HepG2 (cell line): Measurements from ENCODE around the gene SPHK1. TPM values are rescaled to one million over a fixed set of nuclear protein-coding genes. Genes with fewer than 3 reads are reported as not detected.

Source experiments
- AGO2 ChIP-seq: fragments of 200-400 bp; formaldehyde crosslinking; optimal IDR thresholded peaks from 2 replicates; pipeline ENCODE3; 2017; ENCODE audit warnings: mild to moderate bottlenecking, low read depth, low read length, moderate library complexity
- ARNTL ChIP-seq: sonication (generic); formaldehyde crosslinking; IDR thresholded peaks from 2 replicates; pipeline ENCODE4 v1.4.0; 2020; ENCODE audit warnings: mild to moderate bottlenecking, missing genetic modification reagents
- BCL6 ChIP-seq: IDR thresholded peaks from 2 replicates; pipeline ENCODE4 v1.6.1; 2016; ENCODE audit warnings: missing genetic modification reagents, missing compliant biosample characterization
- CENPT ChIP-seq: sonication (generic); formaldehyde crosslinking; IDR thresholded peaks from 2 replicates; pipeline ENCODE4 v1.8.0; 2022; ENCODE audit warnings: low read depth, mild to moderate bottlenecking, moderate library complexity, missing genetic modification reagents
- HDAC1 ChIP-seq: sonication (generic); formaldehyde crosslinking; IDR thresholded peaks from 2 replicates; pipeline ENCODE4 v1.5.1; 2020; ENCODE audit warnings: mild to moderate bottlenecking, missing genetic modification reagents
- HNRNPK ChIP-seq: fragments of 200-400 bp; formaldehyde crosslinking; IDR thresholded peaks from 2 replicates; pipeline ENCODE4 v1.6.1; 2018; ENCODE audit warnings: low read length, low read depth, moderate library complexity, mild to moderate bottlenecking; ENCODE audit not compliant: poor library complexity, severe bottlenecking
- NFIC ChIP-seq: IDR thresholded peaks from 2 replicates; pipeline ENCODE4 v1.6.1; 2012; ENCODE audit warnings: mild to moderate bottlenecking, low read length, inconsistent platforms
- PAF1 ChIP-seq: IDR thresholded peaks from 2 replicates; pipeline ENCODE4 v1.6.1; 2016; ENCODE audit warnings: missing genetic modification reagents, missing compliant biosample characterization
- PCBP1 ChIP-seq: fragments of 200-400 bp; formaldehyde crosslinking; IDR thresholded peaks from 2 replicates; pipeline ENCODE4 v1.6.1; 2017; ENCODE audit warnings: mild to moderate bottlenecking, low read depth, low read length, borderline replicate concordance
- RAD21 ChIP-seq: fragments of 450-650 bp; formaldehyde crosslinking; IDR thresholded peaks from 2 replicates; pipeline ENCODE4 v1.5.0; 2020; ENCODE audit warnings: mild to moderate bottlenecking
- SP5 ChIP-seq: IDR thresholded peaks from 2 replicates; pipeline ENCODE4 v1.6.1; 2016; ENCODE audit warnings: low read depth, borderline replicate concordance
- SUZ12 ChIP-seq: fragments of 150-350 bp; IDR thresholded peaks from 2 replicates; pipeline ENCODE4 v1.6.1; 2014; ENCODE audit warnings: low read depth, low read length
- ZBTB1 ChIP-seq: sonication (generic); formaldehyde crosslinking; IDR thresholded peaks from 2 replicates; pipeline ENCODE4 v1.4.0; 2020; ENCODE audit warnings: missing genetic modification reagents, borderline replicate concordance
- ZBTB38 ChIP-seq: sonication (generic); formaldehyde crosslinking; IDR thresholded peaks from 2 replicates; pipeline ENCODE4 v1.5.1; 2020; ENCODE audit warnings: mild to moderate bottlenecking, missing genetic modification reagents
- ZC3H4 ChIP-seq: sonication (generic); formaldehyde crosslinking; IDR thresholded peaks from 2 replicates; pipeline ENCODE4 v1.4.0; 2020; ENCODE audit warnings: missing genetic modification reagents, borderline replicate concordance
- ZNF12 ChIP-seq: sonication (generic); formaldehyde crosslinking; IDR thresholded peaks from 2 replicates; pipeline ENCODE4 v1.5.0; 2020; ENCODE audit warnings: missing genetic modification reagents
- ZNF292 ChIP-seq: sonication (generic); formaldehyde crosslinking; IDR thresholded peaks from 2 replicates; pipeline ENCODE4 v1.8.1; 2022; ENCODE audit warnings: mild to moderate bottlenecking, low read depth, missing genetic modification reagents, borderline replicate concordance
- ZNF317 ChIP-seq: sonication (generic); formaldehyde crosslinking; IDR thresholded peaks from 2 replicates; pipeline ENCODE4 v1.5.0; 2020; ENCODE audit warnings: mild to moderate bottlenecking, missing genetic modification reagents
- ZNF333 ChIP-seq: sonication (generic); formaldehyde crosslinking; IDR thresholded peaks from 2 replicates; pipeline ENCODE4 v1.4.0; 2020; ENCODE audit warnings: mild to moderate bottlenecking, missing genetic modification reagents, borderline replicate concordance
- ZNF367 ChIP-seq: sonication (generic); formaldehyde crosslinking; IDR thresholded peaks from 2 replicates; pipeline ENCODE4 v1.4.0; 2020; ENCODE audit warnings: missing genetic modification reagents, borderline replicate concordance
- ZNF383 ChIP-seq: sonication (generic); formaldehyde crosslinking; IDR thresholded peaks from 2 replicates; pipeline ENCODE4 v1.4.0; 2020; ENCODE audit warnings: missing genetic modification reagents, mild to moderate bottlenecking, borderline replicate concordance
- ZNF484 ChIP-seq: sonication (generic); formaldehyde crosslinking; IDR thresholded peaks from 2 replicates; pipeline ENCODE4 v1.5.1; 2020; ENCODE audit warnings: mild to moderate bottlenecking, low read depth, missing genetic modification reagents, borderline replicate concordance
- ZNF577 ChIP-seq: sonication (generic); formaldehyde crosslinking; IDR thresholded peaks from 2 replicates; pipeline ENCODE4 v1.4.0; 2020; ENCODE audit warnings: mild to moderate bottlenecking, low read depth, missing genetic modification reagents, borderline replicate concordance
- ZNF737 ChIP-seq: sonication (generic); formaldehyde crosslinking; IDR thresholded peaks from 2 replicates; pipeline ENCODE4 v1.5.0; 2020; ENCODE audit warnings: missing genetic modification reagents, mild to moderate bottlenecking, borderline replicate concordance
- ZNF773 ChIP-seq: sonication (generic); formaldehyde crosslinking; IDR thresholded peaks from 2 replicates; pipeline ENCODE4 v1.4.0; 2020; ENCODE audit warnings: missing genetic modification reagents, borderline replicate concordance
- polyA plus RNA-seq, 8 experiments: library from polyadenylated mRNA; depleted of rRNA in 3 of 8; stranded (reverse) in 7 of 8; unstranded in 1 of 8; fragments of >200 nt; fragmentation: Illumina TruSeq in 4 of 8; extraction: Trizol in 4 of 8; gene quantifications; 2 replicates each; pipeline versions ENCODE4 v1.2.1 to v1.2.3, GENCODE V29; 2011 to 2016; ENCODE audit warnings: low read depth in 4 of 8, missing spikeins in 1 of 8, mixed read lengths in 1 of 8; ENCODE audit not compliant: insufficient read depth in 1 of 8
- total RNA-seq, 5 experiments: library from RNA; depleted of rRNA; stranded (reverse); fragments of >200 nt; fragmentation: Illumina TruSeq; extraction: Trizol; gene quantifications; 2 replicates each; pipeline ENCODE4 v1.2.3, GENCODE V29; 2016; ENCODE audit warnings: low read depth in 1 of 5
- TF ChIP-seq, protein P1 (sequence below): sonication (generic); formaldehyde crosslinking; IDR thresholded peaks from 2 replicates; pipeline ENCODE4 v1.4.0; 2020; ENCODE audit warnings: missing genetic modification reagents
- TF ChIP-seq, protein P2 (sequence below), 2 experiments: fragments of 450-650 bp in 1 of 2; sonication (generic) in 1 of 2; formaldehyde crosslinking; IDR thresholded peaks; 2 replicates each; pipeline versions ENCODE4 v1.5.0 to v1.8.0; 2020 to 2022; ENCODE audit warnings: mild to moderate bottlenecking in 1 of 2, missing genetic modification reagents in 1 of 2
- TF ChIP-seq, protein P3 (sequence below): sonication (generic); formaldehyde crosslinking; IDR thresholded peaks from 2 replicates; pipeline ENCODE4 v1.5.0; 2020; ENCODE audit warnings: missing genetic modification reagents
- TF ChIP-seq, protein P4 (sequence below): IDR thresholded peaks from 2 replicates; pipeline ENCODE4 v1.6.1; 2016; ENCODE audit warnings: low read depth, borderline replicate concordance

Gene SPHK1
- total and polyA plus RNA-seq, 2 of the 13 experiments (the other 11 are each of a cell fraction or from before 2014, with no cell fraction given) = 129 to 160 TPM

DNA sequence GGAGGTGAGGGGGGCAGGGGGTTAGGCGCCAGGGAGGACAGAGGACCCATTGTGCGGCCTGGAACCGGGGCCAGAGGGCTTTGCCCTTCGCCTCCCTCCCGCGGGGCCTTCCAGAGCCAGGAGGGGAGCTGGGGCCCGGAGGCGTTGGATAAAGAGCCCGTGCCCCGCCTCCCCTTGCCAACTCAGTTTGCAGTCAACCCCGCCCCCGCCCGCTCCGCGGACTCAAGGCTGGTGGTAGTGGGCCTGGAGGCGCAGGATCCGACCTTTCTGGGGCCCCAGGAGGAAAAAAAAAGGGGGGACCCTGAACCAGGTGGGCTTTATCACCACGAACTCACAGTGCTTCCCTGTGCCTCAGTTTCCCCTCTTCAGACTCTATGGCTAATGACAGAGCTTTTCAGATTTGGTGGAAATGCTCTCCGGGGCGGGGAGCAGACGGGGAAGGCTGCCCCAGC, 2.0 kb upstream of the SPHK1 start (continued):
- TF ChIP-seq PCBP1 (peak; percentile 77), AGO2 (no peak), RAD21 (0 out of 2 replicates have a peak, but pooled peaks have one; percentile 23), SP5 (CRISPR knock-in tag) (peak; percentile 99), SUZ12 (no peak), HDAC1 (CRISPR knock-in tag) (0 out of 2 replicates have a peak, but pooled peaks have one; percentile 59), BCL6 (peak; percentile 85), ARNTL (CRISPR knock-in tag) (peak; percentile 19; the same call in 1 of the 2 replicates), ZNF333 (no peak; the same call in 1 of the 2 replicates), HNRNPK (peak; percentile 93), ZNF317 (CRISPR knock-in tag) (peak; percentile 87), ZNF773 (no peak), ZNF383 (CRISPR knock-in tag) (no peak), ZBTB38 (CRISPR knock-in tag) (no peak), PAF1 (CRISPR knock-in tag) (no peak; the same call in 1 of the 2 replicates), ZC3H4 (CRISPR knock-in tag) (no peak), ZNF367 (CRISPR knock-in tag) (peak; percentile 72; the same call in 1 of the 2 replicates), ZBTB1 (CRISPR knock-in tag) (no peak), ZNF292 (peak; percentile 57; the same call in 1 of the 2 replicates), NFIC (no peak), ZNF577 (CRISPR knock-in tag) (no peak), CENPT (CRISPR knock-in tag) (no peak; the same call in 1 of the 2 replicates), ZNF12 (peak; percentile 37; the same call in 1 of the 2 replicates), ZNF737 (CRISPR knock-in tag) (no peak), ZNF484 (CRISPR knock-in tag) (no peak)
- TF ChIP-seq, protein P1, sequence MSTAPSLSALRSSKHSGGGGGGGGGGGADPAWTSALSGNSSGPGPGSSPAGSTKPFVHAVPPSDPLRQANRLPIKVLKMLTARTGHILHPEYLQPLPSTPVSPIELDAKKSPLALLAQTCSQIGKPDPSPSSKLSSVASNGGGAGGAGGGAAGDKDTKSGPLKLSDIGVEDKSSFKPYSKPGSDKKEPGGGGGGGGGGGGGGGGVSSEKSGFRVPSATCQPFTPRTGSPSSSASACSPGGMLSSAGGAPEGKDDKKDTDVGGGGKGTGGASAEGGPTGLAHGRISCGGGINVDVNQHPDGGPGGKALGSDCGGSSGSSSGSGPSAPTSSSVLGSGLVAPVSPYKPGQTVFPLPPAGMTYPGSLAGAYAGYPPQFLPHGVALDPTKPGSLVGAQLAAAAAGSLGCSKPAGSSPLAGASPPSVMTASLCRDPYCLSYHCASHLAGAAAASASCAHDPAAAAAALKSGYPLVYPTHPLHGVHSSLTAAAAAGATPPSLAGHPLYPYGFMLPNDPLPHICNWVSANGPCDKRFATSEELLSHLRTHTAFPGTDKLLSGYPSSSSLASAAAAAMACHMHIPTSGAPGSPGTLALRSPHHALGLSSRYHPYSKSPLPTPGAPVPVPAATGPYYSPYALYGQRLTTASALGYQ (CRISPR knock-in tag) = peak; percentile 92
- TF ChIP-seq, protein P2, sequence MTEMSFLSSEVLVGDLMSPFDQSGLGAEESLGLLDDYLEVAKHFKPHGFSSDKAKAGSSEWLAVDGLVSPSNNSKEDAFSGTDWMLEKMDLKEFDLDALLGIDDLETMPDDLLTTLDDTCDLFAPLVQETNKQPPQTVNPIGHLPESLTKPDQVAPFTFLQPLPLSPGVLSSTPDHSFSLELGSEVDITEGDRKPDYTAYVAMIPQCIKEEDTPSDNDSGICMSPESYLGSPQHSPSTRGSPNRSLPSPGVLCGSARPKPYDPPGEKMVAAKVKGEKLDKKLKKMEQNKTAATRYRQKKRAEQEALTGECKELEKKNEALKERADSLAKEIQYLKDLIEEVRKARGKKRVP (CRISPR knock-in tag; IDR thresholded peaks at IDR 0.05) = no peak
- TF ChIP-seq, protein P3, sequence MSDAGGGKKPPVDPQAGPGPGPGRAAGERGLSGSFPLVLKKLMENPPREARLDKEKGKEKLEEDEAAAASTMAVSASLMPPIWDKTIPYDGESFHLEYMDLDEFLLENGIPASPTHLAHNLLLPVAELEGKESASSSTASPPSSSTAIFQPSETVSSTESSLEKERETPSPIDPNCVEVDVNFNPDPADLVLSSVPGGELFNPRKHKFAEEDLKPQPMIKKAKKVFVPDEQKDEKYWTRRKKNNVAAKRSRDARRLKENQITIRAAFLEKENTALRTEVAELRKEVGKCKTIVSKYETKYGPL = no peak
- TF ChIP-seq, protein P4, sequence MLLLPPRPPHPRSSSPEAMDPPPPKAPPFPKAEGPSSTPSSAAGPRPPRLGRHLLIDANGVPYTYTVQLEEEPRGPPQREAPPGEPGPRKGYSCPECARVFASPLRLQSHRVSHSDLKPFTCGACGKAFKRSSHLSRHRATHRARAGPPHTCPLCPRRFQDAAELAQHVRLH (CRISPR knock-in tag) = peak; percentile 58; the same call in 1 of the 2 replicates
